Body of pancreas (tissue), 4 donors: ENCODE data around the gene PLEKHA7.

Experiments used
- CTCF ChIP-seq, 7 experiments: fragments of 450-650 bp in 4 of 7; fragments of 200-600 bp in 3 of 7; sonication (generic) in 3 of 7; IDR thresholded peaks; one replicate each; pipeline ENCODE4 v1.5.1; 2016 to 2019; ENCODE audit warnings: antibody characterized with exemption in 7 of 7
- POLR2A ChIP-seq, 3 donors: fragments of 450-650 bp; IDR thresholded peaks; one replicate each; pipeline ENCODE4 v1.6.1; 2016; ENCODE audit warnings: antibody characterized with exemption in 3 of 3, mild to moderate bottlenecking in 2 of 3

GRCh38 chr11:16861862-16862261, 152.4 kb downstream of the PLEKHA7 start:
- TF ChIP-seq POLR2A (IDR thresholded peaks at IDR 0.05): no peak
- TF ChIP-seq CTCF (IDR thresholded peaks at IDR 0.05): no peak
